GM12878 (cell line): Measurements from ENCODE around the gene TMEM151A.

ENCODE experiments used
- GATAD2B ChIP-seq: fragments of 450-650 bp; conservative IDR thresholded peaks from 2 replicates; pipeline ENCODE4 v1.6.1; 2017; ENCODE audit warnings: low read depth, mild to moderate bottlenecking, moderate library complexity
- HDAC2 ChIP-seq: fragments of 200-600 bp; sonication (generic); IDR thresholded peaks from 2 replicates; pipeline ENCODE4 v1.6.1; 2017
- MTA3 ChIP-seq: IDR thresholded peaks from 2 replicates; pipeline ENCODE4 v1.6.1; 2012; ENCODE audit warnings: low read length, inconsistent platforms, borderline replicate concordance
- TCF12 ChIP-seq: IDR thresholded peaks from 2 replicates; pipeline ENCODE4 v1.6.1; 2011; ENCODE audit warnings: low read depth, mild to moderate bottlenecking, low read length
- YBX1 ChIP-seq: fragments of 450-650 bp; IDR thresholded peaks from 2 replicates; pipeline ENCODE4 v1.6.1; 2016; ENCODE audit warnings: antibody characterized with exemption

DNA sequence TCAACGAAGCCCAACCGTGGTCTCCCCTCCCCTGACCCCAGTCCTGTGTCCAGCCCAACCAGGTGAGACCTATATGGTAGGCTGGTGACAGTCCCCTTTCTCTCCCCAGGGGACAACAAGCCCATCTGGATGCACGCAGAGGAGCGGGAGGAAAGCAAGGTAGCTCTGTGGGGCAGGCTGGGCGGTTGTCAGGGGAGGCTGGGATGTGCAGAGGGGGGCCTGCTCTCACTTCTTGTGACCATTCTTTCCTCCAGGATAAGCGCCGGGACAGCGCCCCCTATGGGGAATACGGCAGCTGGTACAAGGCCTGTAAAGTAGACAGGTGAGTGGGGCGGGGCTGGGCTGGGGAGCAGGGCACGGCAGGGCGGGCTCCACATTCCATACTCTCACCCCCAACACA is 26.8 kb upstream of the TMEM151A start:
- TF ChIP-seq GATAD2B = no peak
- no peak for TF ChIP-seq YBX1
- TF ChIP-seq TCF12 = no peak
- TF ChIP-seq HDAC2 = no peak
- no peak for TF ChIP-seq MTA3
